NCI-H1105 treated with DMSO at 0.1 percent for 48 hours (cell line): Measurements from ENCODE around the gene ZFYVE9.
"Not testable (repeated sequence)": the region's sequence is repeated elsewhere in the genome, so short reads cannot be mapped to it uniquely, and the experiment has no call there.

Experiments used
- DNase-seq: peaks from one replicate; lab custom pipeline; 2025; lab: John Stamatoyannopoulos, UW

ZFYVE9 gene

GRCh38 chr1:52191395-52191965 lies 49.6 kb downstream of the ZFYVE9 start:
- DNase-seq: no peak

- no peak for DNase-seq
These were observed 50.1 kb downstream of the ZFYVE9 start for GRCh38 chr1:52192024-52192423.

DNA sequence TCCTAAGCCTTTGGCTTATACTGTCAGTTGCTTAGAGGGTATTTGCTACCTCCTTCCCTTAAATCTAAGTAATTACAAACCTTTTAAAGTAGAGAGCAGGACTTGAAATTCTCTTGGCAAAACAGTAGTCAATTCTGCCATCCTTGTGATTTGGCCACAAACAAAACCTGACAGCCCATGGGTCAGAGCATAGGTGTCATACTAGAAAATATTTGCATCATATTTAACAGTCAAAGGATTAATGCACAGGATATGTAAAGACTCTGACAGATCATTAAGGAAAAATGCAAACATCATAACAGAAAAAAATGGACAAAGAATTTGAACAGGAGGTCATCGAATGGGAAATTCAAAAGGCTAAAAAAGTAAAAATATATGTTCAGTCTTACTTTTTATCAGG lies 50.5 kb downstream of the ZFYVE9 start:
- no peak for DNase-seq

DNA sequence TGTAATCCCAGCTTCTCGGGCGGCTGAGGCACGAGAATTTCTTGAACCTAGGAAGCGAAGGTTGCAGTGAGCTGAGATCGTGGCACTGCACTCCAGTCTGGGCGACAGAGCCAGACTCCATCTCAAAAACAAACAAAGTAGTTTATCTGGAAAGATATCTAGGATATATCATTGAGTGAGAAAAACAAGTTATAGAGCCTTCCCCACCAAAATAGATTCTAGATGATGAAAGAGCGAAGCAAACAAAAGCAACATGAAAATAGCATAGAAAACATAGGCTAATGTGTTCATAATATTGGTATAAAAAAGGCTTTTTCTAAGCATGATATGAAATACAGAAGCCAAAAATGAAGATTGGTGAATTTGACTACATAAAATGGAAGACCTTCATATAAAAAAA lies 52.1 kb downstream of the ZFYVE9 start:
- no peak for DNase-seq

DNA sequence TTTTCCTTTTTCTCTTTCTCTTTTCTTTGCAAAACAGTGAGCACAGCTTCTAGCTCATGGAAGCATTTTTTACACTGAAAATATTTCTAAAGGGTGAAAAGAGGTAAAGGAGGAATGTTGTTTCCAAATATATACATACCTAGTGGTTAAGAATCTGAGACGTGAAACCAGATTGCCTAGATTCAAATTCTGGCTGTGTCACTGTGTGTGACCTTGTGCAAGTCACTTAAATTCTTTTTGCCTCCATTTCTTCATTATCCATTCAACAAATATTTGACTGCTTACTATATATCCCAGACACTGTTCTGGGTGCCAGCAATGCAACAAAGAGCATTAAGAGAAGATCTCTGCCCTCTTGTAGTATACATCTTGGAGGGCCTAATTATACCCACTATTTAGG lies 53.3 kb downstream of the ZFYVE9 start:
- DNase-seq: no peak

GRCh38 chr1:52203935-52204625 lies 62.2 kb downstream of the ZFYVE9 start:
- no peak for DNase-seq

DNA sequence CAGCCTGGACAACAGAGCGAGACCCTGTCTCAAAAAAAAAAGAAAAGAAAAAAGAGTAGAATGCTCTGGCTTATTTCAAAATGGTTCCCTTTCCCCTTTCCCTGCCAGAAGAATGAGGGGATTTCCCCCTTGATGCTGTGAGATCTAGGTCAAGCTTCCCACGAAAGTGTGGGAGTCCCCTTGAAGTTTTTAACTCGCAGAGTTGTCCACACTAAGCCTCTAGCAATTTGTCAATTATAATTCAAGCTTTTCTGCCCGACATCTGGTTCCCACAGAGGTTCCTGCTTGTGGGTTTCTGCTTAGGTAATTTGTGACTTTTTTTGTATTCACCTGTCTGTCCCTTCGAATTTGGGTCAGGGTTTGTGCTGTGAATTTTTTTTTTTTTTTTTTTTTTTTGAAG lies 62.8 kb downstream of the ZFYVE9 start:
- no peak for DNase-seq

- not testable (repeated sequence) for DNase-seq
These were observed 64.8 kb downstream of the ZFYVE9 start for GRCh38 chr1:52206686-52207085.

DNA sequence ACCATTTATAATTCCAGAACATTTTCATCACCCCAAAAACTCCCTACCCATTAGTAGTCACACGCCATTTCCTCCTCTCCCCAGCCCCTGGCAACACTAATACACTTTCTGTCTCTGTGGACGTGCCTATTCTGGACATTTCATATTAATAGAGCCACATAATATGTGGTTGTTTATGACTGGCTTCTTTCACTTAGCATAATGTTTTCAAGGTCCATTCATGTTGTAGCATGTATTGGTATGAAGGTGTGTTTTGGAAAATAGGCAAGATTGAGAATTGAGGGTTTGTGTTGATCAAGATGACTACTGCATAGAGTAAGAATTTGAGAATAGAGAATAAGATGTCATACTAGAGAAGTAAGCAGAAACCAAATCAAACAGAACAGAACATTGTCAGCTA lies 67.5 kb downstream of the ZFYVE9 start:
- DNase-seq: no peak

DNA sequence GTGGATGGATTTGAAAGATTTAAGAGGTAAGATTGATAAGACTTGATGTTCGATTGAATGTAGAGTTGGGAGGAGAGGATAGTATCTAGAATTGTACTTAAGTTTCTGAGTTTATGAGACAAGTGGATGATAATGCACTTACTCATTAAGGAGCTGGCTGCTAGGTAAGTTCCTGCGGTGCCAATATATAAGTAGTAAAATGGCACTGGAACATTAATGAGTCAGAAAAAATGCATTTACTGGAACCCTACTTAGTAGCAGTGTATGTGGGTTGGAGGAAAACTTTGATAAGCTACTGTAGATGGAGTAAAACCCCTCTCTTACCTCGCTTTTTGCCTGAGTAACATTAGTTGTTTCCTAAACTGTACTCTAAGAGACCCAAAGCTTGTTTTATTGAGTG lies 68.2 kb downstream of the ZFYVE9 start:
- no peak for DNase-seq

DNA sequence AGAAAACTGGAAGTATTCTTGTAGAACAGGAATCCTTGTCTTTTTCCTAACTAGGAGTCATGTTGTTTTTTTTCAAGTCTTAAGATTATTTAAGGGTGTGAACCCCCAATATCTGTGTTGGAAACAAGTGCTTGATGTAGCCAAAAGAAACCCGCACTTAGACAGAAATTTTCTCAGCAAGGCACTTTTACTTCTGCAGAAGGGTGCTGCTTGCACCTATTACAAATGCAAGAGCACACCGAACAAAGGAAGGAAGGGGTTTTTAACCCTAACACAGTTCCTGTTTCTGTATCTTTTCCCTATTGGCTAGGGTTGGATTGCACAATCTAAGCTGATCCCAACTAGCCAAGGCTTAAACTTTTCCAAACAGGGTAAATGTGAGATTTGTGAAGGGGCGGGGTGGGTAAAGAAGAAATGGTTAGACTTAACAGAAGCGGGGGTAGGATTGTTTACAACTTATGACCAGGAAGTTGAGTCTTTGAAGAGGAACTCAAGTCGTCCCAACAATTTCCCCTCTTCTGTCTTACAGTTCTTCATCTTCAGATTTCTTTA lies 75.1 kb downstream of the ZFYVE9 start:
- DNase-seq: no peak

- DNase-seq: no peak
These were observed 83.3 kb downstream of the ZFYVE9 start for GRCh38 chr1:52225174-52225573.

DNA sequence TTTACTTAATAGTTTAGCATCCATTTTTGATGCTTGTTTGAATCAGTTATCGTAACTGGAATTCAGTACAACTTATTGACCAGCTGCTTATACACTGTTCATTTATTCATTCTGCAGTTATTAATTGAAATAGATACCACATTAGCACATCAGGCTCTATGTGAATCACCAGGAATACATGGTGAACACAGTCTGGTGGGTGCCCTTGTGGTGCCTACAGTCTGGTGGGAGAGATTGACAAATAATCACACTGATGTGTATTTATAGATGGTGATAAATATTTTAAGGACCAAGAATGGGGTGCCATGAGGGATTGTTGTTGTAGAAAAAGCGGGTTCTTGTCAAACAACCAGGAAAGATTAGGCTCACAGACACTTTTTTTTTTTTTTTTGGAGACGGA lies 87.6 kb downstream of the ZFYVE9 start:
- no peak for DNase-seq

GRCh38 chr1:52233463-52233862 lies 91.6 kb downstream of the ZFYVE9 start:
- DNase-seq: no peak

DNA sequence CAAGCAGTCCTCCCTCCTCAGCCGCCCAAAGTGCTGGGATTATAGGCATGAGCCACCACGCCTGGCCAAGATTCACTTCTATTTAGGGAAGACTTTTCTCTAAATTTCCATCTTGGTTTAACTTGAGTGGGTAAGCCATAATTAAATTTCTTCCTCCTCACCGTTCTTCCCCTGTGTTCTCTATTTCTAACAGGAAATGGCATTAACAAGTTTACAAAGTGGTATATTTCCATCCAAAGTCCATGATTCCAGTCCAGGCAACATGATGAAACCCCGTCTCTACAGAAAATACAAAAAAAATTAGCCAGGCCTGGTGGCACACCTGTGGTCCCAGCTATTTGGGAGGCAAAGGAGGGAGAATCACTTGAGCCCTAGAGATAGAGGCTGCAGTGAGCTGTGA lies 92.1 kb downstream of the ZFYVE9 start:
- DNase-seq: no peak

DNA sequence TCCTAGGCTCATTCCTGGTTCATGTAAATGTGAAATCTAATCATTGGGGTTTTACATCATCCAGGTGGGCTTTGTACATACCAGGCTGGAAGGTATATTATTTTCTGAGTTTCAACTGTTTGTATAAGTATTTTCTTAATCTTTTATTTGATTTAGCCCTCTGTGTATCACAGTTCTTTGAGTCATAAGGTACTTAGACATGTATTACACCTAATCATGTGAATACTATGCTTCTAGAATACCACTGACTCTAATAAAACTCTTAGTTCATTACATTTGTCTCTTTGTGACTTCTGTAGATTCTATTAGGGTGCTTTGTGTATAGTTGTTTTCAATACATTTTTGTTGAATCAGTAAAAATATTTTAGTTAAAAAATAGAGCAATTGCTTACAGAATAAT lies 92.8 kb downstream of the ZFYVE9 start:
- DNase-seq: no peak

DNA sequence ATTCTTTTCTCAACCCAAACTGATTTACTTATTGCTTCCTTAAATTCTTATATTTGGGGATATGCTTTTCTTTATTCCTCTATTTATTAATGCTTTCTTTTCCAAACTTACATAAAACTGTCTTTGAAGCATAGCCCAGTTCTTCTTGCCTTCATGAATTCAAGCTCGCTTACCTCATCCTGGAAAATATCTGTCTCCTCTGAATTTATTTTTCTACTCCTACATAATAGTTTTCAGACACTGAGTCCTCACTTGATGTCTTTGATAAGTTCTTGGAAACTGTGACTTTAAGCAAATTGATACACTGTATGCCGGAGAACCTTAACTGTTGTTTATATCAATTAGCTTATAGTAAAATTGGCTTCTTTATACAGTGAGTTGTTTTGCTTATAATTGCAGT lies 93.8 kb downstream of the ZFYVE9 start:
- no peak for DNase-seq

DNA sequence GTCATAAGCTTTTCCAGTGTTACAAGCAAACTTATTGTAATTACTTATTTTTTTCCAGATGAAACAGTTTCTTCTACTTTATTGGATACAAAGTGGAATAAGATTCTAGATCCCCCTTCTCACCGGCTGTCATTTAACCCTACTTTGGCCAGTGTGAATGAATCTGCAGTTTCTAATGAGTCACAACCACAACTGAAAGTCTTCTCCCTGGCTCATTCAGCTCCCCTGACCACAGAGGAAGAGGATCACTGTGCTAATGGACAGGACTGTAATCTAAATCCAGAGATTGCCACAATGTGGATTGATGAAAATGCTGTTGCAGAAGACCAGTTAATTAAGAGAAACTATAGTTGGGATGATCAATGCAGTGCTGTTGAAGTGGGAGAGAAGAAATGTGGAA lies 95.5 kb downstream of the ZFYVE9 start:
- DNase-seq: no peak

DNA sequence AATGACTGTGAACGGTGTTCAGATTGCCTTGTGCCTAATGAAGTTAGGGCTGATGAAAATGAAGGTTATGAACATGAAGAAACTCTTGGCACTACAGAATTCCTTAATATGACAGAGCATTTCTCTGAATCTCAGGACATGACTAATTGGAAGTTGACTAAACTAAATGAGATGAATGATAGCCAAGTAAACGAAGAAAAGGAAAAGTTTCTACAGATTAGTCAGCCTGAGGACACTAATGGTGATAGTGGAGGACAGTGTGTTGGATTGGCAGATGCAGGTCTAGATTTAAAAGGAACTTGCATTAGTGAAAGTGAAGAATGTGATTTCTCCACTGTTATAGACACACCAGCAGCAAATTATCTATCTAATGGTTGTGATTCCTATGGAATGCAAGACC lies 96.6 kb downstream of the ZFYVE9 start:
- DNase-seq: no peak

- no peak for DNase-seq
These were observed 97.2 kb downstream of the ZFYVE9 start for GRCh38 chr1:52238887-52239707.

- no peak for DNase-seq
These were observed 97.8 kb downstream of the ZFYVE9 start for GRCh38 chr1:52239708-52240001.

- DNase-seq: no peak
These were observed 98.8 kb downstream of the ZFYVE9 start for GRCh38 chr1:52240592-52241210.
